HUDEP-2 (cell line): ENCODE results near the gene NECTIN2.
A peak's percentile ranks its signal among the peaks of the same experiment; 100 is the strongest.

ENCODE experiments used
- DNase-seq, 76 experiments: peaks; one replicate each; lab custom pipeline; 2025; ENCODE audit not compliant: unreplicated experiment in 76 of 76; lab: John Stamatoyannopoulos, UW

Gene NECTIN2

DNA sequence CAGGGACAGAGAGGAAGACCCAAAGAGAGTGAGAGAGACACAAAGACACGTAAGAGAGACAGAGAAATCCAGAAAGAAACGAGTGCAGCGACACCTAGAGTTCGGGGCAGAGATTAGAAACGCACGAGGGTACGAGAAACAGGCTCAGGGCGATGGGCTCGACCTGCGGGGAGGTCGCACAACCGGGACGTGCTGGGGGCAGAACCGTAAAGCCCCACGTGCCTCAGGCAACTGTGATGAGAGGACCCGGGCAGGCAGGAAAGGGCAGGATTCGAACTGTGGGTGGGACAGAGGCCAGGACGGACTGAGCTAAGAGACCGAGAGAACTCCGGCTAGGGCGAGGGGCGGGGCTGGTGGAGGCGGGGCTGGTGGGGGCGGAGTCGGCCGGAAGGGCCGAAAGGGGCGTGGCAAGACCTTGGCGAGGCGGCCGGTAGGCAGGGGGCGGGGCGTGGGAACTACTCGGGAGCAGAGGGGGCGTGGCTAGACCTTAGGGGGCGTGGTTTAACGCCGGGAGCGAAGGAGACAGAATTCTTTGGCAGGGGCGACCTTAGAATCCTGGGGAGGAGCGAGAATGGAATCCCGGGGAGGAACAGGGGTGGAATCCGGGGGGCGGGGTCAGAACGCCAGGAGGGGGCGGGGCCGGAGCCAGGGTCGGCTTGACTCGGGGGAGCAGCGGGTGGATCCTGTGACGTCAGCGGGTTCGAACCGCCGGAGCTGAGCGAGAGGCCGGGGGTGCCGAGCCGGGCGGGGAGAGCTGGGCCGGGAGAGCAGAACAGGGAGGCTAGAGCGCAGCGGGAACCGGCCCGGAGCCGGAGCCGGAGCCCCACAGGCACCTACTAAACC, at the start of gene NECTIN2:
NECTIN2 (plus strand) TSS at position 686 of the 843 bp plus-strand sequence. CDS start 229 bp downstream, outside the sequence.
- peak in 75 of 76 experiments; percentile 68 to 100 (median 97) for DNase-seq

DNA sequence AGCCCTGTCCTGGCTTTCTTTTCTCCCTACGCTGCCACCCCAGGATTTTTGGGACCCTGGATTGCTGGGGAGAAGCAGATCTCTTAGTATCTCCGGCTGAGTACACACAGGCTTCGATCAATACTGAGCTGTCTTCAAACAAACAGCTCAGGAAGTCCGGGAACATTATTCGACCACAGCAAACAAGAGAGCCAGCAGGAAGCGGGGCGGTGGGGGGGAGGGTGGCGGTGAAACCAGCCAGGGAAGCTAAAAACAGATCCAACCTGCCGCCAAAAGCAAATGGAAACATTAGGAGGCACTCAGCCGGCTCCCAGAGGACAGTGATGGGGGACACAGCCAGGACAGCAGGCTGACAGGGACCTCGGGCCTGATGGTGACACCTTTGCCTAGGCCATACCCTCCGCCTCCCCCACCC, 49.4 kb upstream of the NECTIN2 start:
- no peak for DNase-seq

DNA sequence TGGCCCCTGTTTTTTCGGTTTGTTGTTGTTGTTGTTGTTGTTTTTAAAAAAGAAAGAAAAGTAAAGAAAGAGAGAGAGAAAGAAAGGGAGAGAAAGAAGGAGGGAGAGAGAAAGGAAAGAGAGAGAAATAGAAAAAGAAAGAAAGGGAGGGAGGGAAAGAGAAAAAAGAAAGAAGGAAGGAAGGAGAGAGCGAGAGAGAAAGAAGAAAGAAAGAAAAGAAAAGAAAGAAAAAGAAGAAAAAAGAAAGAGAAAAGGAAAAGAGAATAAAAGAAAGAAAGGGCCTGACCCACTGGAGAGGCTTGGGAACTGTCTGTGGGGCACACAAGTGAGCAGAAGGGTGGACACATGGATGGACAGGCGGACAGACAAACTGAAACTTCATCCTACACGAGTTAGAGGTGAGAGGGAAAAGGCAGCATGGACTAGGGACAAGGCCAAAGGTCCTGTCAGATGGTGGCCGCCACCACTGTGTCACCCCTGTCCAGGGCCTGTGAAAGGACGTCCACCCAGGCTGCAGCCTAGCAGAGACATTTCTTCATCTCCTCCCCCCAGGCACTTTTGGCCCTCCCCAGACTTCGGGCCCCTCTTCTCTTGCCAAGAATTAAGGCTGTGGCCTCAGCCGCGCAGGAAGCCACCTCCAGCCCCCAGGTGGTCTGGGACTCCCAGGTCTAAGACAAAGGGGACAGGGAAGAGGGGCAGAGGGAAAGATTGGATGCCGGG, 46.3 kb upstream of the NECTIN2 start:
- DNase-seq: no peak

DNA sequence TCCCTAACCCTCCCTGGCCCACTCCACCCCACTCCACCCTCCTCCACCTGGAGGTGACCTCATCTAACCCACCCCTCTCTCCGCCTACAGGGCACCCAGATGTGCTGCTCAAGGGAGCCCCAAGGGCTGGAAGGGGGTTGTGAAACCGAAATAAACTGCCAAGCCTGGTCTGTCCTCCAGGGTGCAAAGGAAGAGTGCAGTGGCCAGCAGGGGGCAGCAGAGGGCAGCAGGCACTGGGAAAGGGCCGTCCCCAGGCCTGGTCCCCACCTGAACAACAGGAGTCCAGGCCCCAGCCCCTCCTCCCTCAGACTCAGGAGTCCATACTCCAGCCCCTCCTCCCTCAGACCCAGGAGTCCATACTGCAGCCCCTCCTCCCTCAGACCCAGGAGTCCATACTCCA, 45.6 kb upstream of the NECTIN2 start:
- peak in 69 of 76 experiments; percentile 18 to 91 (median 66) for DNase-seq

DNA sequence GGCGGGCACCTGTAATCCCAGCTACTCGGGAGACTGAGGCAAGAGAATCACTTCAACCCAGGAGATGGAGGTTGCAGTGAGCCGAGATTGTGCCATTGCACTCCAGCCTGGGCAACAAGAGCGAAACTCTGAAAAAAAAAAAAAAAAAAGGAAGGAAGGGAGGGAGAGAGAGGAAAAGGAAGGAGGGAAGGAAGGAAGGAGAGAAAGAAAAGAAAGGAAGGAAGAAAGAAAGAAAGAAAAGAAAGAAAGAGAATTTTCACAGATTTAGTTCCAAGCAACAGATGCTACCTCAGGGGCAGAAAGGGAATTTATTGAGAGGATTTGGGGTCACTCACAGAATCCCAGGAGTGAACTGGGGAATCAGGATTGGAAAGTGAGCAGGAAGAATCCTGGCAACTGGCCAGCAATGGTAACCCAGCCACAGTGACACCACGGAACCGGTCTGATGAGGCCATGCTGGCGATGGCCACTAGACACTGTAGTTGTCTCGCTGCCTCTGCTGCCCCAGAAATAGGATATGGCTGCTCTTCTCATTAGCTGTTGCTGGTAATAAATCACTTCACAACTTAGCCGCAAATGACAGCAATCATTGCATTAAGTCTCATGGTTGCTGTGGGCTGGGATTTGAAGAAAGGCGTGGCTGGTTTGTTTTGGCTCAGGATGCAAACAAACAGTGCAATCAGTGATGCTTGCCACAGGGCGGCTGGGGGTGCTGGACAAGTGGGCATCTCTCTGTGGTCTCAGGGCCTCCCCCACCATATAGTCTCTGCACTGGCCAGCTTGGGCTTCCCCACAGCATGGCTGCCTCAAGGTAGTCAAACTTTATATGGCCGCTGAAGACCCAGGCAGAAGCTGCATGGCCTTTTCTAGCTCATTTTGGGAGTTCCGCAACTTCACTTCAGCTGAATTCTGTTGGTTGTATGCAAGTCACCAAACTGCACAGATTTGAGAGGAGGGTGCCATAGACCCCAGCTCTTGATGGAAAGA, 42.4 kb upstream of the NECTIN2 start:
- DNase-seq: no peak

DNA sequence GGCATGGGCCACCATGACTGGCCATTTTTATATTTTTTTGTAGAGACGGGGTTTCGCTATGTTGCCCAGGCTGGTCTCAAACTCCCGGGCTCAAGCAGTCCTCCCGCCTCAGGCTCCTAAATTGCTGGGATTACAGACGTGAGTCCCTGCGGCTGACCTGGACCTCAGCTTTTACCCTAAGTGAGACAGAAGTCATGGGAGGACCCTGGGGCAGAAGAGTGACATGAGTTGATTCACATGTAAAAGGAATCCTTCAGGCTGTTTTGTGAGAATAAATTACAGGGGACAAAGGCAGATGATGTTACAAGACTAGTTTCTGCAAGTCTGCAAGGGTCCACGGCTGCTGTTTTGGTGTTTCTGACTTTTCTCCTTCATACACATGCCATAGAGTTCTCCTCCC, 39.8 kb upstream of the NECTIN2 start:
- DNase-seq: no peak

DNA sequence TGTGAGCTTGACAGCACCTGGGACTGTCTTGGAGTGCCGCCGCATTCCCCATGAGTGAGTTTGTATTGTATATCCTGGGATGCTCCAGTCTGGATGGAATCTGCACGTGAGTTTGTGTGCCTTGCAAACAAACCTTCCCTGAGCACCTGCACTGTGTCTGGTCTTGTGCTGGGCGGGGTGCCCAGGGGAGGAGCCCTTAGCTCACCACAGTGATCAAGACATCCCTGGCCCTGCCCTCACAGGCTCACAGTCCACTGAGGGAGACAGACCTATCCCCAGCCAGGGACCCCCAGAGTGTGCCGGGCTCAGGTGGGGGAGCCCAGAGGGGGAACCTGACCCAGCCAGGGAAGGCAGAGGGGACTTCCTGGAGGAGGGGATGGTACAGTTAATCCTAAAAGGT, 38.9 kb upstream of the NECTIN2 start:
- DNase-seq: peak in 1 of 76 experiments; percentile 11

DNA sequence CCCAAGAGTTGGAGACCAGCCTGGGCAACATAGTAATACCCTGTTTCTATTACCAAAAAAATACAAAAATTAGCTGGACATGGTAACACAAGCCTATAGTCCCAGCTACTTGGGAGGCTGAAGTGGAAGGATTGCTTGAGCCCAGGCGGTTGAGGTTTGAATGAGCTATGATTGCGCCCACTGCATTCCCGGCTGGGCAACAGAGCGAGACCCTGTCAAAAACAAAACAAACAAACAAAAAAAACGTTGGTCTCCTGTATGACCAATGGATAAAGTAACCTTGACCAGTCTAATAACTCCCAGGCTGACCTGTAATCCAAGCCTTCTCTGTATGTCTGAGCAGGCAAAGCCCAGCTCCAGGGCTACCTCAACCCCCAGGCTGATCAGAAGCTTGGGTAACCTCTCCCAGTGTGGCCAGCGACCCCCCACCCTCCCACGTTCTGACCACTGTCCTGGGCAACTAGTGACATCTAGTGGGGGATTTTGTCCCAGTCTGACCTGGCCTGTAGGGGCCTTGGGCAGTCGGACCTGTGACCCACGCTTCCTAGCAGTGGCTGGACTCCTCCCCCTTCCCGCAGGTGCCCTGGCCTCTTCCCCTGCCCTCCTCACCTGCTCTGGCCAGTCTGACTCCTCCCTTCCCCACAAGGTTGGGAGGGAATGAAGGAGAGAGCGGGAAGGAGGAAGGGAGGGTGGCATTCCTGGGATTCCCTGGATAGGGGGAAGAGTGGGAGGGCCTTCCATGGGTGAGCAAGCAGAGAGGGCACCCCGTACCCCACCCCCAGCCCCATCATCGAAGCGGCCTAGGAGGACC, 38.2 kb upstream of the NECTIN2 start:
- DNase-seq: no peak

DNA sequence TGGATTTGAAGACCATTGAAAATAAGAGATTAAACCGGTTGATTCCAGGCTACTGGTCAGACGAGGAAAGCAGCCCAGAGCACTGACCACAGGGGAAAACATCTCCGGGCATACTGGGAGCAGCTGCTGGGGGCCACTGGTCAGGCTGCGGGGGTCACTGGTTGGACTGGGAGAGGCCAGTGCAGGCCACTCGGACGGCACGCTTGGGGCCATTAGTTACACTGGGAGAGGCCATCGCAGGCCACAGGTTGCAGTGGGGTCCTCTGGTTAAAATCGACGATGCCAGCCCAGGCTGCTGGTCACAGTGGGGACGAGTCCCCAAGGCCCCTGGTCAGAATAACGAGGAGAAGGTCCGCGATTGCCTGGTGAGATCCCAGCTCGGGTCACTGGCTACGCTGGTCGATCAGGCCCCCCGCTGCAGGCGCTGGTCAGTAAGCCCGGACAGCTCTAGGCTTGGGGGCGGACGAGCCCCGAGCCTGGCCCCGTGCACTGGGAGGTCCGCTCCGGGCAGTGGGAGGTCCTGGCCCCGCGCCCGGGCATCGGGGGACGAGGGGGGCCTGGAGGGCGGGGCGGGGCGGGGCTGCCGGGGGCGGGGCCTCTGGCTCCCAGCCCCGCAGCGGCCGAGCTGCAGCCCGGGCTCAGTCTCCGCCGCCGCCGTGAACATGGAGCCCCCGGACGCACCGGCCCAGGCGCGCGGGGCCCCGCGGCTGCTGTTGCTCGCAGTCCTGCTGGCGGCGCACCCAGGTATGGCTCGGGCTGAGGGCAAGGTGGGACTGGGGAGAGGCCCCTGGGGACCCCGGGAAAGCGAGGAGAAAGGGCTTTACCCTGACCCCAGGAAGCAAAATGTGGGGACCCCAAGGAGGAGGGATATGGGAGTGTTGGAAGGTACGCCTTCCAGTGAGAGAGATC, 37.4 kb upstream of the NECTIN2 start, which contains the start of gene BCAM:
BCAM (plus strand) TSS at position 641 of the 909 bp plus-strand sequence; CDS start at position 663, 22 bp downstream.
- DNase-seq: peak in 28 of 76 experiments; percentile 7 to 51 (median 21)

DNA sequence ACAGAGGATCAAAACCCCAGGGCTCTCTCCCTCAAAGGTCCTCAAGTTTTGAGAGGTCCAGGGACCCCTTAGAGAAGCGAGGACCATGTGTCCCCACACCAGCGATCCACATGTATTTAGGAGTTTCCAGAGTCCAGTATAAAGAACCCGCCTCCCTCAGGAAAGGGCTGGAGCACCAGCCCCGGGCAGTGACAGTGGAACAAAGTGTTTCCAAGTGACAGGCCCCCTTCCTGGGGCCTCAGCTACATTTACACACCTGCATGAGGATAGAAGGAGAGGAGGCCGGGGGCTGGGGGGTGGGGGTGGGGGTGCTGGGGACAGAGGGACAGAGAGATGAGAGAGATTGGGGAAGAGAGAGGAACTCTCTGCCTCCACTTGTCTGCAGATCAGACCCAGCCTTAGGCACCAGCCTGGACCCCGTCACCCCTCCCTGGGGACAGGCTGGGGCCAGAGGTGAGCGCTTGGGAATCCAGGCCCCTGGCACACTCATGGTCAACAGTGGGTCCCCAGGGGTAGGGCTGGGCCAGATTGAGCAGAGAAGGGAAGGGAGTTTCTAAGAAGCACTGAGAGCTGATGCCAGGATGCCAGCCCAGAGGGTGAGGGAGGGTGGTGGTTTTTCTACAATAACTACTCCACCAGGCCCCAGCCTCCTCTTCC, 36.4 kb upstream of the NECTIN2 start:
- DNase-seq: no peak

DNA sequence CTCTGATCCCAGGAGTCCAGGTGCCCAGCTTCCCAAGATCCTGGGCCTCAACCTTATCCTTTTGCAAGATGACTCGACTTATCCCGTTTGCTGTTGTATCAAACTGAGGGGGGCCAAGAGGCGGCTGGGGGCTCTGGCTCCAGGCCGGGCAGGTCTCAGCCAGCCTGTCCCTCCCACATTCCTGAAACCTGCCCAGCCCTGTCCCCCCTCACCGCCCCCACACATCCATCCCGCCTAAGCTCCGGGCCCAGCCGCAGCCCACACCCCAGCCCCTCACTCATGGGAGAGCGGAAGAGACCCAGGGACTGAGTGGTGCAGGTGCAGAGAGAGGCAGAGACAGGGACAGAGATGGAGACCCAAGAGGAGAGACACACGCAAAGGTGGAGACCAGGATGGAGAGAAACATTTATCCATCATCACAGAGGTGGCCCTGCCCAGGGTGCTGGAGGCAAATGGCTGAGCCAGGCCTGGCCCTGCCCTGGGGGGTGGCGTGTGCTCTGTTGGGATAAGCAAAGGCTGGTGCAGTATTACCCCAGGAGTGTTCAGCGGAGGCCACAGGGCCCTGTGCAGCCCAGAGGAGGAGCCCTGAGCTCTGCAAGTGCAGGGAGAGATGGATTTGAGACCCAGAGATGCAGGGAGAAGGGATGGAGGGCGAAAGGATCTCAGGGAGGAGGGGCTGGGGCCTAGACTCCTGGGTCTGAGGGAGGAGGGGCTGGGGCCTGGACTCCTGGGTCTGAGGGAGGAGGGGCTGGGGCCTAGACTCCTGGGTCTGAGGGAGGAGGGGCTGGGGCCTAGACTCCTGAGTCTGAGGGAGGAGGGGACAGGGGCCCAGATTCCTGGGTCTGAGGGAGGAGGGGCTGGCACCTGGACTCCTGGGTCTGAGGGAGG, 35.6 kb upstream of the NECTIN2 start:
- DNase-seq: peak in 1 of 76 experiments; percentile 16

DNA sequence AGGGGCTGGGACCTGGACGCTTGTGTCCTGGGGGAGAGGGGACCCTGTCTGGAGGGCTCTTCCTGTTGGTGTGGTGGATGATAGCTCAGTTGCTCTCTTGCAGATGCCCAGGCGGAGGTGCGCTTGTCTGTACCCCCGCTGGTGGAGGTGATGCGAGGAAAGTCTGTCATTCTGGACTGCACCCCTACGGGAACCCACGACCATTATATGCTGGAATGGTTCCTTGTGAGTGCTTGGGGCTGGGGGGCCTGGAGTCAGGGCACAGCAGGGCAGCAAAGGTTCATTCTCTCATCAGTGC, 35.0 kb upstream of the NECTIN2 start:
- no peak for DNase-seq

DNA sequence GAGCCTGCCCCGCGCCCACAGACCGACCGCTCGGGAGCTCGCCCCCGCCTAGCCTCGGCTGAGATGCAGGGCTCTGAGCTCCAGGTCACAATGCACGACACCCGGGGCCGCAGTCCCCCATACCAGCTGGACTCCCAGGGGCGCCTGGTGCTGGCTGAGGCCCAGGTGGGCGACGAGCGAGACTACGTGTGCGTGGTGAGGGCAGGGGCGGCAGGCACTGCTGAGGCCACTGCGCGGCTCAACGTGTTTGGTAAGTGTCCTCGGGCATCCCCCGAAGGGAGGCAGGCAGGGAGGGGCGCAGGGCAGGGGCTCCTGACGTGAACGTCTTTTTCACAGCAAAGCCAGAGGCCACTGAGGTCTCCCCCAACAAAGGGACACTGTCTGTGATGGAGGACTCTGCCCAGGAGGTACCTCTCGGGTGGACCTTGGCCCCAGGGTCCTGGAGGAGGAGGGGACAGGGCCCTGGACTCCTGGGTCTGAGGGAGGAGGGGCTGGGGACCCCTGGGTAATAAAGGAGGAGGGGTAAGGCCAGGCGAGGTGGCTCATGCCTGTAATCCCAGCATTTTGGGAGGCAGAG, 33.9 kb upstream of the NECTIN2 start:
- DNase-seq: no peak

DNA sequence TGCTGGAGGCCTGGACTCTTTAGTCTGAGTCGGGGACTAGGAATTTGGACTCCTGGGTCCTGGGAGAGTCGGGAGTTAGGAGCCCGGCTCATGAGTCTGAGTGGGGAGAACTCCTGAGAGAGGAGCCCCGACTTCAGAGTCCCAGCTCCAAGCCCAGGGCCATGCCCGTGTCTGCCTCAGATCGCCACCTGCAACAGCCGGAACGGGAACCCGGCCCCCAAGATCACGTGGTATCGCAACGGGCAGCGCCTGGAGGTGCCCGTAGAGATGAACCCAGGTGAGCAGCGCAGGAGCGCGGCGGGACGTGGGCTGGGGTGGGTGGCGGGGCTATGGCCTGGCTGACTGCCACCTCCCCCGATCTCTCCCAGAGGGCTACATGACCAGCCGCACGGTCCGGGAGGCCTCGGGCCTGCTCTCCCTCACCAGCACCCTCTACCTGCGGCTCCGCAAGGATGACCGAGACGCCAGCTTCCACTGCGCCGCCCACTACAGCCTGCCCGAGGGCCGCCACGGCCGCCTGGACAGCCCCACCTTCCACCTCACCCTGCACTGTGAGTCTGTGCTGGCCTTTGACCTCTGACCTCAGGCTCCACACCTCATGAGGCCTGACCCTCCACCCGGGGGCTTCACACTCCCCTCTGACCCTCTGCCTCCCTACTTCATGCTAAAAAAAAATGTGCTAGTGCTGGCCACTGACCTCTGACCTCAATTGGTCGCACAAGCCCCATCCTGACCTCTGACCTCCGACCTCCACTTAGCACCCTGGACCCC, 32.8 kb upstream of the NECTIN2 start:
- no peak for DNase-seq

DNA sequence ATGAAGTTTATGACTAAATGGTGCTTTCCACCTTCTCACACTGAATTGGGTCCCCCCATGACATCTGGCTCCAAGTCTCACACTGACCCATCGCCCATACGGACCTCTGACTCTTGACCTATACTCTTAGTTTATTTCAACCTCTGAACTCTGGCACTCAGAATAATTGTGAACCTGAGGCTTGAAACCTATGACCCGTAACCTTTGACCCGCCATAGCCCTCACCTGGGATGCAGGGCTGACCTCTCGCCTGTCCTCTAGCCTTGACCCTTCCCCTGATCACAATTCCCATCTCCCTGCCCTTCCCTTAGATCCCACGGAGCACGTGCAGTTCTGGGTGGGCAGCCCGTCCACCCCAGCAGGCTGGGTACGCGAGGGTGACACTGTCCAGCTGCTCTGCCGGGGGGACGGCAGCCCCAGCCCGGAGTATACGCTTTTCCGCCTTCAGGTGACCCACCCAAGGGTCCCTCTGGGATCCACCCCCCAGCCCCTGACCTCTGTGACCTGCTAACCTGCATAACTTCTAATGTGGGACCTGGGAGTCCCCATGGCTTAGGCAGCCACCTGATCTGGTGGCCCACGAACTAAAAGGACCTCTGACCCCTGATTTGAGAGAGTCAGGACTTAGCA, 32.1 kb upstream of the NECTIN2 start:
- no peak for DNase-seq

DNA sequence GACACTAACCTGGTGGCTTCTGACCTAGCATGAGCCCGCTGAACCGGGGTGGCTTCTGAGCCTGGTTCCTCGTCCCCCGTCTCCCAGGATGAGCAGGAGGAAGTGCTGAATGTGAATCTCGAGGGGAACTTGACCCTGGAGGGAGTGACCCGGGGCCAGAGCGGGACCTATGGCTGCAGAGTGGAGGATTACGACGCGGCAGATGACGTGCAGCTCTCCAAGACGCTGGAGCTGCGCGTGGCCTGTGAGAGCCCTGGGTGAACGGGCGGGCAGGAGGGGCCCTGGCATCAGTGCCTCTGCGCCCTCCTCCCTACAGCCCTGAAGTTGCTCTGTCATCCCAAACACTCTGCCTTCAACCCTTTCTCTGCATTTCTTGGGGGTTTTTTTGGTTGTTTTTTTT, 31.6 kb upstream of the NECTIN2 start:
- DNase-seq: no peak
